Kidney (tissue), 14 donors: Measurements from ENCODE around the gene GUCY1B1. TPM values are rescaled to one million over a fixed set of nuclear protein-coding genes. Genes with fewer than 3 reads are reported as not detected.

Experiments used
- DNase-seq, 5 donors: peaks; one replicate each; pipeline ENCODE4 v3.0.0-alpha.2; 2013 to 2020
- FAIRE-seq: peaks from 2 replicates; lab custom pipeline; 2012; peaks lifted over from hg19 to GRCh38; lab: Jason Lieb, UNC
- H3K27ac ChIP-seq, 2 donors: one replicate each; pipeline ENCODE4 v1.7.0; 2013; ENCODE audit warnings: low read depth in 2 of 2, low read length in 2 of 2, inconsistent platforms in 1 of 2
- H3K27me3 ChIP-seq: one replicate; pipeline ENCODE4 v1.7.1; 2013; ENCODE audit warnings: low read length, inconsistent platforms; ENCODE audit not compliant: control insufficient read depth, insufficient read depth
- H3K36me3 ChIP-seq, 3 donors: one replicate each; pipeline versions ENCODE4 v1.7.0 to v1.7.1; 2013; ENCODE audit warnings: low read length in 3 of 3, control low read depth in 1 of 3, inconsistent platforms in 1 of 3; ENCODE audit not compliant: insufficient read depth in 3 of 3, control insufficient read depth in 2 of 3
- H3K4me1 ChIP-seq, 3 donors: one replicate each; pipeline versions ENCODE4 v1.7.0 to v1.7.1; 2013; ENCODE audit warnings: low read length in 3 of 3, inconsistent platforms in 1 of 3, low read depth in 1 of 3; ENCODE audit not compliant: control insufficient read depth in 2 of 3, insufficient read depth in 2 of 3
- H3K4me3 ChIP-seq, 3 donors: one replicate each; pipeline versions ENCODE4 v1.7.0 to v1.8.1; 2013; ENCODE audit warnings: low read length in 3 of 3, control low read depth in 1 of 3, inconsistent platforms in 1 of 3
- H3K9ac ChIP-seq, 3 donors: one replicate each; pipeline versions ENCODE4 v1.7.0 to v1.7.1; 2013; ENCODE audit warnings: low read length in 3 of 3, control low read depth in 1 of 3, inconsistent platforms in 1 of 3
- H3K9me3 ChIP-seq, 3 donors: one replicate each; pipeline versions ENCODE4 v1.7.0 to v1.7.1; 2013; ENCODE audit warnings: low read length in 3 of 3, control low read depth in 1 of 3, inconsistent platforms in 1 of 3; ENCODE audit not compliant: control insufficient read depth in 2 of 3, insufficient read depth in 1 of 3
- intact Hi-C: fragments of 100-400 bp; cut with DNase I; formaldehyde crosslinking; loops from one replicate; pipeline ENCODE4 v1.11.1; 2022
- polyA plus RNA-seq: library from polyadenylated mRNA; stranded (reverse); fragments of 350-450 nt; fragmentation: Illumina TruSeq; extraction: RNeasy Lipid Tissue Mini Kit (QIAGEN cat#74804); gene quantifications from one replicate; pipeline ENCODE4 v1.2.3, GENCODE V29; 2014; ENCODE audit warnings: low read depth, low replicate concordance; ENCODE audit not compliant: insufficient read depth
- total RNA-seq: library from RNA; stranded (reverse); fragmentation: NEBNext Ultra II Directional; extraction: Animal tissue kit (Norgen Biotek cat#: 25700); gene quantifications from one replicate; pipeline ENCODE4 v1.2.1, GENCODE V29; 2021
- TF ChIP-seq, protein P1 (sequence below): IDR thresholded peaks from 3 replicates; pipeline ENCODE4 v1.5.1; 2012; ENCODE audit warnings: mild to moderate bottlenecking, moderate library complexity, borderline replicate concordance; ENCODE audit not compliant: insufficient read depth; ENCODE audit errors: extremely low read depth
- donor health status: control.
- donor health status: control.
- donor health status: control.
- donor health status: control.
- donor health status: control.
- donor health status: DM: yes; HTN: yes; CAD: no.
- donor health status: Normal renal cell carcinoma (clear cell type).

The GUCY1B1 gene
- total and polyA plus RNA-seq, 2 donors from 2014 or later, result 13.2 to 24.7 TPM

GRCh38 chr4:155849042-155849441 is 90.2 kb downstream of the GUCY1B1 start:
- H3K27me3 ChIP-seq, result no peaks in the 10 kb centered on the region
- FAIRE-seq (no peak), DNase-seq (no peak)
- TF ChIP-seq, protein P1, sequence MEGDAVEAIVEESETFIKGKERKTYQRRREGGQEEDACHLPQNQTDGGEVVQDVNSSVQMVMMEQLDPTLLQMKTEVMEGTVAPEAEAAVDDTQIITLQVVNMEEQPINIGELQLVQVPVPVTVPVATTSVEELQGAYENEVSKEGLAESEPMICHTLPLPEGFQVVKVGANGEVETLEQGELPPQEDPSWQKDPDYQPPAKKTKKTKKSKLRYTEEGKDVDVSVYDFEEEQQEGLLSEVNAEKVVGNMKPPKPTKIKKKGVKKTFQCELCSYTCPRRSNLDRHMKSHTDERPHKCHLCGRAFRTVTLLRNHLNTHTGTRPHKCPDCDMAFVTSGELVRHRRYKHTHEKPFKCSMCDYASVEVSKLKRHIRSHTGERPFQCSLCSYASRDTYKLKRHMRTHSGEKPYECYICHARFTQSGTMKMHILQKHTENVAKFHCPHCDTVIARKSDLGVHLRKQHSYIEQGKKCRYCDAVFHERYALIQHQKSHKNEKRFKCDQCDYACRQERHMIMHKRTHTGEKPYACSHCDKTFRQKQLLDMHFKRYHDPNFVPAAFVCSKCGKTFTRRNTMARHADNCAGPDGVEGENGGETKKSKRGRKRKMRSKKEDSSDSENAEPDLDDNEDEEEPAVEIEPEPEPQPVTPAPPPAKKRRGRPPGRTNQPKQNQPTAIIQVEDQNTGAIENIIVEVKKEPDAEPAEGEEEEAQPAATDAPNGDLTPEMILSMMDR, result no peak
- no peak overlapping the region for H3K9ac ChIP-seq
- H3K4me1 ChIP-seq, result no peaks in the 10 kb centered on the region
- no peak overlapping the region for H3K4me3 ChIP-seq
- intact Hi-C loops, result no loop called here
- H3K27ac ChIP-seq, result no peak overlapping the region
- H3K36me3 ChIP-seq, result no peaks in the 10 kb centered on the region
- H3K9me3 ChIP-seq, result no peaks in the 10 kb centered on the region

- no peaks in the 10 kb centered on the region for H3K27me3 ChIP-seq
- H3K4me1 ChIP-seq, result no peaks in the 10 kb centered on the region
- TF ChIP-seq, protein P1, result no peak
- H3K27ac ChIP-seq, result no peak overlapping the region
- intact Hi-C loops, result no loop called here
- DNase-seq (no peak), FAIRE-seq (peak; percentile 77)
- no peak overlapping the region for H3K4me3 ChIP-seq
- no peaks in the 10 kb centered on the region for H3K36me3 ChIP-seq
- H3K9ac ChIP-seq, result no peak overlapping the region
- no peaks in the 10 kb centered on the region for H3K9me3 ChIP-seq
These were observed 94.4 kb downstream of the GUCY1B1 start for GRCh38 chr4:155853189-155853588.

GRCh38 chr4:155854582-155855226 is 95.9 kb downstream of the GUCY1B1 start:
- H3K27me3 ChIP-seq, result no peaks in the 10 kb centered on the region
- H3K9ac ChIP-seq, result no peak overlapping the region
- no peak overlapping the region for H3K27ac ChIP-seq
- DNase-seq (no peak), FAIRE-seq (no peak)
- TF ChIP-seq, protein P1, result no peak
- no peaks in the 10 kb centered on the region for H3K9me3 ChIP-seq
- H3K36me3 ChIP-seq, result no peaks in the 10 kb centered on the region
- no peaks in the 10 kb centered on the region for H3K4me1 ChIP-seq
- intact Hi-C loops, result no loop called here
- no peak overlapping the region for H3K4me3 ChIP-seq

- Histone ChIP-seq H3K9ac (no peak overlapping the region), H3K27me3 (no peaks in the 10 kb centered on the region), H3K27ac (no peak overlapping the region), H3K36me3 (no peaks in the 10 kb centered on the region), H3K4me1 (no peaks in the 10 kb centered on the region), H3K9me3 (no peaks in the 10 kb centered on the region), H3K4me3 (no peak overlapping the region)
- TF ChIP-seq, protein P1, result no peak
- intact Hi-C loops, result no loop called here
- no peak for FAIRE-seq
- no peak for DNase-seq
These were observed 97.1 kb downstream of the GUCY1B1 start for GRCh38 chr4:155855897-155856296.
